Neural cell (in vitro differentiated cells): ENCODE measurements around the gene KBTBD13. TPM values are rescaled to one million over a fixed set of nuclear protein-coding genes. Genes with fewer than 3 reads are reported as not detected.

ENCODE experiments used
- H2AFZ ChIP-seq: fragments of 200-600, 300-800 bp; sonication (generic), shearing (Covaris generic); 2 replicates; pipeline ENCODE4 v1.6.0; 2014; ENCODE audit warnings: low read depth, mild to moderate bottlenecking, antibody characterized with exemption, low read length, moderate library complexity
- H3F3A ChIP-seq: fragments of 200-600 bp; shearing (Covaris generic); 2 replicates; pipeline ENCODE4 v1.6.1; 2016; ENCODE audit warnings: mild to moderate bottlenecking, moderate library complexity, mixed read lengths, antibody characterized with exemption, low read length; ENCODE audit not compliant: insufficient read depth, poor library complexity, severe bottlenecking
- H3K27ac ChIP-seq: fragments of 200-600, 300-800 bp; sonication (generic), shearing (Covaris generic); 2 replicates; pipeline ENCODE4 v1.5.1; 2014; ENCODE audit warnings: mild to moderate bottlenecking, low read length, moderate library complexity
- H3K27me3 ChIP-seq: fragments of 300-800, 200-600 bp; sonication (generic), shearing (Covaris generic); 2 replicates; pipeline ENCODE4 v1.6.0; 2014; ENCODE audit warnings: mild to moderate bottlenecking, low read depth, low read length, moderate library complexity; ENCODE audit not compliant: insufficient read depth
- H3K36me3 ChIP-seq: fragments of 300-800, 200-600 bp; sonication (generic), shearing (Covaris generic); 2 replicates; pipeline ENCODE4 v1.5.1; 2014; ENCODE audit warnings: mild to moderate bottlenecking, antibody characterized with exemption, low read length, moderate library complexity; ENCODE audit not compliant: insufficient read depth
- H3K4me2 ChIP-seq: fragments of 300-800, 200-600 bp; sonication (generic), shearing (Covaris generic); 2 replicates; pipeline ENCODE4 v1.6.0; 2014; ENCODE audit warnings: mild to moderate bottlenecking, low read length
- H3K4me3 ChIP-seq: fragments of 300-800, 200-600 bp; sonication (generic), shearing (Covaris generic); 2 replicates; pipeline ENCODE4 v1.5.1; 2014; ENCODE audit warnings: mild to moderate bottlenecking, low read length, moderate library complexity
- H3K79me2 ChIP-seq: fragments of 200-600 bp; shearing (Covaris generic); replicated peaks from 2 replicates; pipeline ENCODE4 v1.6.0; 2014; ENCODE audit warnings: mild to moderate bottlenecking, low read length, moderate library complexity; ENCODE audit not compliant: insufficient read depth
- H3K9ac ChIP-seq: fragments of 300-800, 200-600 bp; sonication (generic), shearing (Covaris generic); 2 replicates; pipeline ENCODE4 v1.6.1; 2016; ENCODE audit warnings: mild to moderate bottlenecking, low read length, mixed read lengths
- H3K9me2 ChIP-seq: fragments of 200-600 bp; shearing (Covaris generic); 2 replicates; pipeline ENCODE4 v1.6.1; 2016; ENCODE audit warnings: mild to moderate bottlenecking, low read length, mixed read lengths; ENCODE audit not compliant: insufficient read depth
- H3K9me3 ChIP-seq: fragments of 200-600, 300-800 bp; sonication (generic), shearing (Covaris generic); 2 replicates; pipeline ENCODE4 v1.6.1; 2016; ENCODE audit warnings: mild to moderate bottlenecking, mixed run types, low read length, moderate library complexity, mixed read lengths
- H4K20me1 ChIP-seq: fragments of 200-600 bp; shearing (Covaris generic); 2 replicates; pipeline ENCODE4 v1.6.1; 2016; ENCODE audit warnings: mild to moderate bottlenecking, mixed run types; ENCODE audit not compliant: insufficient read depth
- EP300 ChIP-seq: fragments of 450-650 bp; conservative IDR thresholded peaks from 2 replicates; pipeline ENCODE4 v1.6.1; 2014; ENCODE audit warnings: antibody characterized with exemption, mild to moderate bottlenecking, moderate library complexity; ENCODE audit not compliant: poor library complexity, severe bottlenecking
- EZH2 ChIP-seq: fragments of 200-600, 300-800 bp; shearing (Covaris generic), sonication (generic); IDR thresholded peaks from 2 replicates; pipeline ENCODE4 v1.6.1; 2014; ENCODE audit warnings: antibody characterized with exemption, low read length, borderline replicate concordance, mild to moderate bottlenecking; ENCODE audit not compliant: insufficient read depth, poor library complexity, severe bottlenecking
- POLR2AphosphoS5 ChIP-seq: IDR thresholded peaks from 2 replicates; pipeline ENCODE4 v1.6.1; 2012
- REST ChIP-seq: IDR thresholded peaks from 2 replicates; pipeline ENCODE4 v1.6.1; 2012; ENCODE audit warnings: borderline replicate concordance
- SMC3 ChIP-seq: fragments of 450-650 bp; conservative IDR thresholded peaks from 2 replicates; pipeline ENCODE4 v1.6.1; 2014; ENCODE audit warnings: antibody characterized with exemption, mild to moderate bottlenecking, moderate library complexity; ENCODE audit not compliant: poor library complexity
- TAF1 ChIP-seq: IDR thresholded peaks from 2 replicates; pipeline ENCODE4 v1.6.1; 2012; ENCODE audit warnings: low read depth
- polyA plus RNA-seq: library from polyadenylated mRNA; depleted of rRNA; stranded (reverse); fragments of >200 nt; gene quantifications from 2 replicates; pipeline ENCODE4 v1.2.3, GENCODE V29; 2014

Gene KBTBD13
- polyA plus RNA-seq, 1 donor from 2014 or later: not detected

- Histone ChIP-seq H3K27ac (no peak within 1 kb of the TSS), H3K36me3 (no peaks in the 10 kb centered on the region), H3K9me2 (no peaks in the 10 kb centered on the region), H3F3A (no peaks in the 10 kb centered on the region), H2AFZ (no peak within 1 kb of the TSS), H3K4me3 (no peak within 1 kb of the TSS), H4K20me1 (no peaks in the 10 kb centered on the region), H3K4me2 (no peak within 1 kb of the TSS), H3K9ac (no peak within 1 kb of the TSS), H3K79me2 (no peaks in the 10 kb centered on the region), H3K9me3 (no peaks in the 10 kb centered on the region), H3K27me3 (peaks cover 30% of the 10 kb centered on the region)
- TF ChIP-seq EP300: no peak
- no peak for TF ChIP-seq SMC3
- no peak for TF ChIP-seq REST
- TF ChIP-seq EZH2: no peak
These were observed 8.7 kb upstream of the KBTBD13 start, which contains the start of gene RASL12 for GRCh38 chr15:65067645-65068402. RASL12 (minus strand) TSS chr15:65067991; CDS start chr15:65067835, 156 bp downstream.

- Histone ChIP-seq H3K79me2 (no peaks in the 10 kb centered on the region), H3K9me3 (no peaks in the 10 kb centered on the region), H4K20me1 (no peaks in the 10 kb centered on the region), H3K4me2 (no peak overlapping the region), H3K27ac (no peak overlapping the region), H3K36me3 (no peaks in the 10 kb centered on the region), H3K9ac (no peak overlapping the region), H3K4me3 (no peak overlapping the region), H3K27me3 (peaks cover 30% of the 10 kb centered on the region), H3K9me2 (no peaks in the 10 kb centered on the region), H2AFZ (no peak overlapping the region), H3F3A (no peaks in the 10 kb centered on the region)
- TF ChIP-seq SMC3 (no peak), EP300 (no peak), POLR2AphosphoS5 (no peak), TAF1 (no peak), REST (no peak)
These were observed 8.2 kb upstream of the KBTBD13 start for GRCh38 chr15:65068403-65068788.
